Measurements from ENCODE around the gene RAB35. TPM values are rescaled to one million over a fixed set of nuclear protein-coding genes. Genes with fewer than 3 reads are reported as not detected.

Gene RAB35
- total RNA-seq, 1 experiment from 2014 or later, result 62.0 TPM

DNA sequence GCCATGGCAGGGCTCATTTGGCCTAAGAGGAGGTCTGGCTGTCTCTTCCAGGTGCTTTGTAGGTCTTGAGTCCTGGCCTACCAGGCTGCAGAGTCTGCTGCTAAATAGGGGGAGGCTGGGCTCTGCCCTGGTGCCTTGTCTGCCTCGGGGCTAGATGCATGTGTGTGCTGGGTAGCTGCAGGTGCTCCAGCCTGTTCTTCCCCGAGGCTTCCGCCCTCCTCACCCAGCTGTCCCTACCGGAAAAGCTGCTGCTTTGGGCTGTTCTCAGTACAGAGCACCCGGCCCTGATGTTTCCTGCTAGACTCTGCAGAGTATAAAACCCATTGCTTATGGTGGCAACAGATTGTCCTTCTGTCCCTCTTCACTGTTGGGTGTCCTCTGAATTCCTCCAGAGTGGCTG is 37.7 kb downstream of the RAB35 start:
- in situ Hi-C loops (cut with HindIII; ENCODE audit: low pct_unique_long_range_greater_than_20kb, low sequenced_read_pairs), result no loop called here
- ATAC-seq (peak; percentile 31; the same call in 1 of the 2 replicates), DNase-seq (ENCODE audit: low read depth, low spot score) (no peak)
- intact Hi-C loops (cut with micrococcal nuclease; ENCODE audit: unreplicated experiment), result no loop called here
- Histone ChIP-seq H3K4me1 (ENCODE audit: control insufficient read depth, insufficient read depth, low read length) (no peaks in the 10 kb centered on the region), H3K27ac (ENCODE audit: low read length) (no peak overlapping the region), H3K36me3 (ENCODE audit: control insufficient read depth, insufficient read depth, low read length) (no peaks in the 10 kb centered on the region), H3K9me3 (ENCODE audit: control insufficient read depth, insufficient read depth, low read depth, low read length) (no peaks in the 10 kb centered on the region), H3K27me3 (ENCODE audit: control insufficient read depth, insufficient read depth, low read length) (no peaks in the 10 kb centered on the region), H3K4me3 (ENCODE audit: low read depth in 2 of 2, low read length in 2 of 2) (no peak overlapping the region)
- BruUV-seq (replicated peaks), result no TSS peak
- no peak for TF ChIP-seq SIN3A (IDR thresholded peaks at IDR 0.05; ENCODE audit: borderline replicate concordance, insufficient read depth, low read depth, low read length)
- TF ChIP-seq, protein P1, sequence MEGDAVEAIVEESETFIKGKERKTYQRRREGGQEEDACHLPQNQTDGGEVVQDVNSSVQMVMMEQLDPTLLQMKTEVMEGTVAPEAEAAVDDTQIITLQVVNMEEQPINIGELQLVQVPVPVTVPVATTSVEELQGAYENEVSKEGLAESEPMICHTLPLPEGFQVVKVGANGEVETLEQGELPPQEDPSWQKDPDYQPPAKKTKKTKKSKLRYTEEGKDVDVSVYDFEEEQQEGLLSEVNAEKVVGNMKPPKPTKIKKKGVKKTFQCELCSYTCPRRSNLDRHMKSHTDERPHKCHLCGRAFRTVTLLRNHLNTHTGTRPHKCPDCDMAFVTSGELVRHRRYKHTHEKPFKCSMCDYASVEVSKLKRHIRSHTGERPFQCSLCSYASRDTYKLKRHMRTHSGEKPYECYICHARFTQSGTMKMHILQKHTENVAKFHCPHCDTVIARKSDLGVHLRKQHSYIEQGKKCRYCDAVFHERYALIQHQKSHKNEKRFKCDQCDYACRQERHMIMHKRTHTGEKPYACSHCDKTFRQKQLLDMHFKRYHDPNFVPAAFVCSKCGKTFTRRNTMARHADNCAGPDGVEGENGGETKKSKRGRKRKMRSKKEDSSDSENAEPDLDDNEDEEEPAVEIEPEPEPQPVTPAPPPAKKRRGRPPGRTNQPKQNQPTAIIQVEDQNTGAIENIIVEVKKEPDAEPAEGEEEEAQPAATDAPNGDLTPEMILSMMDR (IDR thresholded peaks at IDR 0.05), result no peak
- TF ChIP-seq, protein P2, sequence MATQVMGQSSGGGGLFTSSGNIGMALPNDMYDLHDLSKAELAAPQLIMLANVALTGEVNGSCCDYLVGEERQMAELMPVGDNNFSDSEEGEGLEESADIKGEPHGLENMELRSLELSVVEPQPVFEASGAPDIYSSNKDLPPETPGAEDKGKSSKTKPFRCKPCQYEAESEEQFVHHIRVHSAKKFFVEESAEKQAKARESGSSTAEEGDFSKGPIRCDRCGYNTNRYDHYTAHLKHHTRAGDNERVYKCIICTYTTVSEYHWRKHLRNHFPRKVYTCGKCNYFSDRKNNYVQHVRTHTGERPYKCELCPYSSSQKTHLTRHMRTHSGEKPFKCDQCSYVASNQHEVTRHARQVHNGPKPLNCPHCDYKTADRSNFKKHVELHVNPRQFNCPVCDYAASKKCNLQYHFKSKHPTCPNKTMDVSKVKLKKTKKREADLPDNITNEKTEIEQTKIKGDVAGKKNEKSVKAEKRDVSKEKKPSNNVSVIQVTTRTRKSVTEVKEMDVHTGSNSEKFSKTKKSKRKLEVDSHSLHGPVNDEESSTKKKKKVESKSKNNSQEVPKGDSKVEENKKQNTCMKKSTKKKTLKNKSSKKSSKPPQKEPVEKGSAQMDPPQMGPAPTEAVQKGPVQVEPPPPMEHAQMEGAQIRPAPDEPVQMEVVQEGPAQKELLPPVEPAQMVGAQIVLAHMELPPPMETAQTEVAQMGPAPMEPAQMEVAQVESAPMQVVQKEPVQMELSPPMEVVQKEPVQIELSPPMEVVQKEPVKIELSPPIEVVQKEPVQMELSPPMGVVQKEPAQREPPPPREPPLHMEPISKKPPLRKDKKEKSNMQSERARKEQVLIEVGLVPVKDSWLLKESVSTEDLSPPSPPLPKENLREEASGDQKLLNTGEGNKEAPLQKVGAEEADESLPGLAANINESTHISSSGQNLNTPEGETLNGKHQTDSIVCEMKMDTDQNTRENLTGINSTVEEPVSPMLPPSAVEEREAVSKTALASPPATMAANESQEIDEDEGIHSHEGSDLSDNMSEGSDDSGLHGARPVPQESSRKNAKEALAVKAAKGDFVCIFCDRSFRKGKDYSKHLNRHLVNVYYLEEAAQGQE (IDR thresholded peaks at IDR 0.05; ENCODE audit: insufficient read depth in 1 of 2, low read depth in 2 of 2, low read length in 1 of 2), result no peak
- no peak for TF ChIP-seq POLR2AphosphoS5 (IDR thresholded peaks at IDR 0.05; ENCODE audit: low read depth, low read length)
- no peak for TF ChIP-seq TCF7L2 (IDR thresholded peaks at IDR 0.05; ENCODE audit: low read depth, low read length)
- ChIA-PET CTCF (no interaction called here), POLR2A (no interaction called here)

DNA sequence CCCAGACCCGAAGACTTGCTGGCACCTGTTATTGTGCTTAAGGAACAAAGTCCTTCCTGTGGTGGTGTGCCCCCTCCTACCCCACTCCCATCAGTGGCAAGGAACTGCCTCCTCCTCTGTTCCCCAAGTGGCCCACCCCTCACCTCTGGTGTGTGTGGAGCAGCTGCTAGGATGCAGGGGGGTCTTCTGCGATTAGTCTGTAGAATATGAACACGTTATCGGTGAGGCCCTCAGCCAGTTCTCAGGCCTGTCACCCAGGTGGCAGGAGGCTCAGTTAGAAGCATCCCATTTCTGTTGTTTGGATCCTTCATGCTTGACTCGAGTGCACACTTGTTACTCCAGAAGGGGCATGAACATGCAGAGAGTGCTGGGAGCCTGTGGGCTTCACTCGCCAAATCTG is 39.3 kb downstream of the RAB35 start:
- Histone ChIP-seq H3K9me3 (ENCODE audit: control insufficient read depth, insufficient read depth, low read depth, low read length) (no peaks in the 10 kb centered on the region), H3K4me1 (ENCODE audit: control insufficient read depth, insufficient read depth, low read length) (no peaks in the 10 kb centered on the region), H3K36me3 (ENCODE audit: control insufficient read depth, insufficient read depth, low read length) (no peaks in the 10 kb centered on the region), H3K4me3 (ENCODE audit: low read depth in 2 of 2, low read length in 2 of 2) (no peak overlapping the region), H3K27me3 (ENCODE audit: control insufficient read depth, insufficient read depth, low read length) (no peaks in the 10 kb centered on the region), H3K27ac (ENCODE audit: low read length) (no peak overlapping the region)
- no peak for DNase-seq (ENCODE audit: low read depth, low spot score)
- intact Hi-C loops (cut with micrococcal nuclease; ENCODE audit: unreplicated experiment) (no loop called here), in situ Hi-C loops (cut with HindIII; ENCODE audit: low pct_unique_long_range_greater_than_20kb, low sequenced_read_pairs) (no loop called here)
- BruUV-seq (replicated peaks), result no TSS peak
- POLR2A ChIA-PET, result no interaction called here
- no peak for ATAC-seq
- CTCF ChIA-PET, result no interaction called here
- TF ChIP-seq POLR2AphosphoS5 (IDR thresholded peaks at IDR 0.05; ENCODE audit: low read depth, low read length), result no peak
- no peak for TF ChIP-seq TCF7L2 (IDR thresholded peaks at IDR 0.05; ENCODE audit: low read depth, low read length)
- TF ChIP-seq, protein P1 (IDR thresholded peaks at IDR 0.05), result no peak
- TF ChIP-seq SIN3A (IDR thresholded peaks at IDR 0.05; ENCODE audit: borderline replicate concordance, insufficient read depth, low read depth, low read length), result no peak
- TF ChIP-seq, protein P2 (IDR thresholded peaks at IDR 0.05; ENCODE audit: insufficient read depth in 1 of 2, low read depth in 2 of 2, low read length in 1 of 2), result no peak

All from Panc1 (cell line).